SK-N-SH (cell line): ENCODE data around the gene TMEM209.

ENCODE experiments used
- CTCF ChIP-seq: fragments of 200-600 bp; sonication (generic); IDR thresholded peaks from 2 replicates; pipeline ENCODE4 v1.6.1; 2017; ENCODE audit warnings: antibody characterized with exemption, mild to moderate bottlenecking, moderate library complexity
- REST ChIP-seq: IDR thresholded peaks from 2 replicates; pipeline ENCODE4 v1.6.1; 2012; ENCODE audit warnings: mild to moderate bottlenecking, low read depth, low read length, moderate library complexity
- TAF1 ChIP-seq: IDR thresholded peaks from 2 replicates; pipeline ENCODE4 v1.6.1; 2012; ENCODE audit warnings: low read depth, mild to moderate bottlenecking, low read length, moderate library complexity, borderline replicate concordance

- TF ChIP-seq TAF1 (no peak), REST (no peak), CTCF (no peak)
These were observed 86.4 kb downstream of the TMEM209 start for GRCh38 chr7:130118801-130119200.
